Activated T-cell treated with anti-CD3 and anti-CD28 coated beads, Interleukin-2, amount 50 U/mL, for 4 hours (primary cell): ENCODE measurements around the gene YIPF6. TPM values are rescaled to one million over a fixed set of nuclear protein-coding genes. Genes with fewer than 3 reads are reported as not detected.
"Not testable (repeated sequence)": the region's sequence is repeated elsewhere in the genome, so short reads cannot be mapped to it uniquely, and the experiment has no call there.

ENCODE experiments used
- ATAC-seq, 2 donors: fragments of 200-7000 bp; cut with Tn5 transposase; one replicate each; pipeline ENCODE4 v1.10.0; 2021
- DNase-seq: peaks from one replicate; pipeline ENCODE4 v3.0.0-alpha.2; 2020
- H3K27me3 Mint-ChIP-seq: one replicate; pipeline ENCODE4 v1.8.0; 2021; ENCODE audit warnings: low read depth, mixed read lengths
- H3K36me3 Mint-ChIP-seq: one replicate; pipeline ENCODE4 v1.8.0; 2022; ENCODE audit warnings: mixed read lengths; ENCODE audit not compliant: insufficient read depth
- H3K4me1 Mint-ChIP-seq: one replicate; pipeline ENCODE4 v1.8.0; 2021; ENCODE audit warnings: low read depth, mixed read lengths
- H3K4me3 Mint-ChIP-seq: one replicate; pipeline ENCODE4 v1.8.0; 2021; ENCODE audit warnings: mild to moderate bottlenecking, moderate library complexity, mixed read lengths
- H3K9me3 Mint-ChIP-seq: one replicate; pipeline ENCODE4 v1.8.0; 2021; ENCODE audit warnings: mixed read lengths
- total RNA-seq, 3 donors: library from RNA; stranded (reverse); gene quantifications; one replicate each; pipeline ENCODE4 v1.2.1, GENCODE V29; 2021

The YIPF6 gene, protein sequence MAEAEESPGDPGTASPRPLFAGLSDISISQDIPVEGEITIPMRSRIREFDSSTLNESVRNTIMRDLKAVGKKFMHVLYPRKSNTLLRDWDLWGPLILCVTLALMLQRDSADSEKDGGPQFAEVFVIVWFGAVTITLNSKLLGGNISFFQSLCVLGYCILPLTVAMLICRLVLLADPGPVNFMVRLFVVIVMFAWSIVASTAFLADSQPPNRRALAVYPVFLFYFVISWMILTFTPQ
- total RNA-seq: 10 to 100 TPM; 18.1 to 23.4 (median 19.4) TPM

DNA sequence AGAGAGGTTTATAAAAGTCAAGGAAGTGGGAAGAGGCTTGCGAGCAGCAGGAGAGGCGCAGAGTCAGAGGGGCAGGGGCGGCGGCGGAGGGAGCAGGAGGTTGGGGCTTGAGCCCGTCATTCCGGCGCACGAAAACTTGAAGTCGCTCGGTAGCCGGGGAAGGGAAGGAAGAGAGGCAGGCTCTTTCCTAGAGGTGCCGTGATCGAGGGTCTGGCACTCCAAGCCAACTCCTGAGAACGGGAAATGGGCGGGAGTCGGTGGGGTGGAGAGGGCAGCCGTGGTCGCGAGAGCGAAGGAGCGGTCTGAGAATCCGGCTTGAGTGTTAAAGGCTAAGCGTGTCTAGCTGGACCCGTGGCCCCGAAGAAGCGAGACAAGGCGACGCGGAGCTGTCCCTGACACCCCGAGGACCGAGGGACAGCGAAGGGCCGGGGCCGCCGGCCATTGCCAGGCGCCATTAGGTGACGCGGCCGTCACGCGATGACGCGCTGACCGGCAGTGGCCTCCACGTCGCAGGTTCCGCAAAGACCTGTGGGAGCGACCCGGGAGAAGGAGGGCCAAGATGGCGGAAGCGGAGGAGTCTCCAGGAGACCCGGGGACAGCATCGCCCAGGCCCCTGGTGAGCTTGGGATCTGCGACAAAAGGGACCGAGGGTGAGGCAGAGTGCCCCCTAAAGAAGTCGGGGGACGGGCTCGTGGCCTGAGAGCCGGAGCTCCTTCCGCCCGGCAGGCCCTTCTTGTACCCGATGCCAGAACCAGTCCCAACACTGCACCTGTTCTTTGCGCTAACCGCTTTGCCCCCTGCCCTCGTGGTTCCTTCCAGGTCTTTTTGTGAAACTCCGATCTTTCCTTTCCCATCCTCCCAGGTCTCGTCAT is at the start of gene YIPF6:
TSS of gene YIPF6 (plus strand) at position 544 of the 872 bp plus-strand sequence. CDS start at position 560, 16 bp downstream.
- Mint-ChIP-seq H3K9me3 (no peaks in the 10 kb centered on the region), H3K36me3 (peaks cover 3% of the 10 kb centered on the region), H3K27me3 (peaks cover 3% of the 10 kb centered on the region), H3K4me3 (peak within 1 kb of the TSS; percentile 96), H3K4me1 (peaks cover 24% of the 10 kb centered on the region)
- DNase-seq (peak; percentile 47), ATAC-seq (peak; percentile 91 to 93)

DNA sequence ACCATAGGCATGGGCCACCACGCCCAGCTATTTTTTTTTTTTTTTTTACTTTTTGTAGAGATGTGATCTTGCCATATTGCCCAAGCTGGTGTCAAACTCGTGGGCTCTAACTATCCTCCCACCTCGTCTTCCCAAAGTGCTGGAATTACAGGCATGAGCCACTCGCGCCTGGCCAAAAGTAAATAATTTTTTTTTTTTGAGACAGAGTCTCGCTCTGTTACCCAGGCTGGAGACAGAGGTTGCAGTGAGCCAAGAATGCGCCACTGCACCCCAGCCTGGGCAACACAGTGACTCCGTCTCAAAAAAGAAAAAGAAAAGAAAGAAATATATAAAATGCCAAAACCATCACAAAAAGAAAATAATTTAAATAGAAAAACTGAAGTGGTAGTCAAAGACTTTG is 47.1 kb upstream of the YIPF6 start:
- no peaks in the 10 kb centered on the region for H3K9me3 Mint-ChIP-seq
- no peak overlapping the region for H3K4me3 Mint-ChIP-seq
- no peaks in the 10 kb centered on the region for H3K36me3 Mint-ChIP-seq
- DNase-seq: no peak
- H3K27me3 Mint-ChIP-seq: peaks cover under 1% of the 10 kb centered on the region
- no peaks in the 10 kb centered on the region for H3K4me1 Mint-ChIP-seq
- no peak for ATAC-seq

DNA sequence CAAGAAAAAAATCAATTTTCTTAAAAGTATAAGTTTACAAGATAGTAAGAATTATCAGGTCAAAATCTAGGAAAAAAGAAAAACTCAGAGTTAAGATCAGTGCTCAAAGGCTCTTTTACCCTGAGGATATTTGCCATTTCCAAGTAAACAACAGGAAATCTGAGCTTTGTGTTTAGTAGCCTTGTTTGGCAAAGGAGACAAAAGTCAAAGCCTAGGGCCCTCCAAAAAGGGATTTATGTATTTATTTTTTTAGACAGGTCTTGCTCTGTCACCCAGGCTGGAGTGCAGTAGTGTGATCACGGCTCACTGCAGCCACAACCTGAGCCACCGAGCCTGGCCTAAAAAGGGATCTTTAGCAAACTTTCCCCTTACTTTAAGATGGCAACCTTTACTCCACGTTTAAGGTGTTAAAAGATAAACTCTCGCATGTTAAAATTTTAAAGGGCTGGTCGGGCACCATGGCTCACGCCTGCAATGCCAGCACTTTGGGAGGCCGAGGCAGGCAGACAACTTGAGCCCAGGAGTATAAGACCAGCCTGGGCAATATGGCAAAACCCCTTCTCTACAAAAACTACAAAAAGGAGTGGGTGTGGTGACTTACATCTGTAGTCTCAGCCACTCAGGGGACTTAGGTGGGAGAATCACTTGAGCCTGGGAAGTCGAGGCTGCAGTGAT is 44.2 kb upstream of the YIPF6 start:
- DNase-seq (no peak), ATAC-seq (no peak)
- Mint-ChIP-seq H3K4me3 (no peak overlapping the region), H3K27me3 (no peaks in the 10 kb centered on the region), H3K9me3 (no peaks in the 10 kb centered on the region), H3K4me1 (no peaks in the 10 kb centered on the region), H3K36me3 (no peaks in the 10 kb centered on the region)

DNA sequence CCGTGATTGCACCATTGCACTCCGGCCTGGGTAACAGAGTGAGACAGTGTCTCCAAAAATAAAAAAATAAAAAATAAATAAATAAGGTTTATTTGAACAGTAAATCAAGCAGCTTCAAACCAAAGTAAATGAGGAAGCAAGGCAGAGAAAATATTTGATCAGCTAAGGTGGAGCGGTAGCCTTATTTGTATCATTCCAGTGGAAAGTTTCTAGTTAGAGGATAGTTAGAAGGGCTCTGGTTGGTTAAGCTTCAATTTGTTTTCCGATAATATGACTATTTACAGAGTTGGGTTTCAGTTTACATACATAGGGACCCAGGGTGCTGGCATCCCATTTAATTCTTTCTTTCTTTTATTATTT is 43.7 kb upstream of the YIPF6 start:
- Mint-ChIP-seq H3K4me3 (no peak overlapping the region), H3K4me1 (no peaks in the 10 kb centered on the region), H3K27me3 (no peaks in the 10 kb centered on the region), H3K9me3 (no peaks in the 10 kb centered on the region), H3K36me3 (no peaks in the 10 kb centered on the region)
- no peak for DNase-seq
- ATAC-seq: no peak

DNA sequence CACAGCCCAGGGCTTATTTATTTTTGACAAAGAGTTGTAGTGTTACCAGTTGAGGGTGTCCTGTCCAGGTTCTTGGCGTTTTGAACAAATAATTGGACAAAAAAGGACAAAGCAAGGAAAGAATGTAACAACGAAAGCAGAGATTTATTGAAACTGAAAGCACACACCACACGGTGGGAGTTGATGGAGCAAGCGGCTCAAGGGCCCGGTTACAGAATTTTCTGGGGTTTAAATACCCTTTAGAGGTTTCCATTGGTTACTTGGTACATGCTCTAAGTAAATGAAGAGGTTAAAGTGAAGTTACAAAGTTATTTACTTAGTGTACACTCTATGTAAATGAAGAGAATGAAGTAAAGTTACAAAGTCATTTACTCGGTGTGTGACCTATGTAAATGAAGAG is 37.8 kb upstream of the YIPF6 start:
- Mint-ChIP-seq H3K9me3 (no peaks in the 10 kb centered on the region), H3K4me3 (no peak overlapping the region), H3K27me3 (no peaks in the 10 kb centered on the region), H3K36me3 (no peaks in the 10 kb centered on the region), H3K4me1 (no peaks in the 10 kb centered on the region)
- DNase-seq: no peak
- no peak for ATAC-seq

DNA sequence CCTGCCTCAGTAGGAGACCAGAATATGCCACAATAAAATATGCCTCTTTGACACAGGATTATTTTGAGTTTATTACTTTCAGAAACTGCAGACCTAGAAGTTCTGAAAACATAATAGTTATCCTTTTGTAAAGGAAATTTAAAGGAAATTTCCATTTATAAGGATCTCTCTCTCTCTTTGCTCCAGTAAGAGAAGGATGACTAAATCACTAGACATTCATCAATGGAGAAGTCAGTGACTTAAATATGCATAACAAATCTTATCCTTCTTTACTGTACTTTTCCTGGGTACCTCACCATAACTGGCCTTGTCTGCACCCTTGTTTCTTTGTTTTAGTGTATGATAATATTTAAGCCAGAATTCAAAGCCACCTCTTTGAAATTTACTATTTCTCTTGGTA is 37.3 kb upstream of the YIPF6 start:
- Mint-ChIP-seq H3K9me3 (no peaks in the 10 kb centered on the region), H3K4me1 (no peaks in the 10 kb centered on the region), H3K36me3 (no peaks in the 10 kb centered on the region), H3K27me3 (peaks cover 1% of the 10 kb centered on the region), H3K4me3 (no peak overlapping the region)
- ATAC-seq (no peak), DNase-seq (no peak)

DNA sequence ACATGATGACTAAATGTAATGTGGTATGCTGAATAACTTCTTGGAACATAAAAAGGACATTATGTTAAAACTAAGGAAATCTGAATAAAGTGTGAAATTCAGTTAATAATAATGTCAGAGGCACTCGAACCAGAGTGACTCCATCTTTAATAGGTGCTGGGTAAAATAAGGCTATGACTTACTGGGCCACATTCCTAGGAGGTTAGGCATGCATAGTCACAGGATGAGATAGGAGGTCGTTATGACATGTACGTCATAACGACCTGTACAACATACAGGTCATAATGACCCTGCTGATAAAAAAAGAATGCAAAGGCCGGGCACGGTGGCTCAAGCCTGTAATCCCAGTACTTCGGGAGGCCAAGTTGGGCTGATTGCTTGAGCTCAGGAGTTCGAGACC is 36.7 kb upstream of the YIPF6 start:
- Mint-ChIP-seq H3K4me3 (no peak overlapping the region), H3K4me1 (no peaks in the 10 kb centered on the region), H3K27me3 (peaks cover 2% of the 10 kb centered on the region), H3K9me3 (no peaks in the 10 kb centered on the region), H3K36me3 (no peaks in the 10 kb centered on the region)
- DNase-seq (no peak), ATAC-seq (no peak)

DNA sequence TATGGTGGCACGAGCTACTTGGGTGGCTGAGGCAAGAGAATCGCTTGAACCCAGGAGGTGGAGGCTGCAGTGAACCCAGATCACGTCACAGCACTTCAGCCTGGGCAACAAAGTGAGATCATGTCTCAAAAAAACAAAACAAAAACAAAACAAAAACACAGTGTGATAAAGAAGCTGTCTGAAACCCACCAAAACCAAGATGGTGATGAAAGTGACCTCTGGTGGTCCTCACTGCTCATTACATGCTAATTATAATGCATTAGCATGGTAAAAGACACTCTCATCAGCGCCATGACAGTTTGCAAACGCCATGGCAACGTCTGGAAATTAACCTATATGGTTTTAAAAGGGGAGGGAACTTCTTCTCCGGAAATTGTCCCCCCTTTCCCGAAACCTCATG is 36.2 kb upstream of the YIPF6 start:
- Mint-ChIP-seq H3K4me3 (no peak overlapping the region), H3K4me1 (no peaks in the 10 kb centered on the region), H3K36me3 (no peaks in the 10 kb centered on the region), H3K9me3 (no peaks in the 10 kb centered on the region), H3K27me3 (peaks cover 2% of the 10 kb centered on the region)
- ATAC-seq (peak; percentile 30 to 62), DNase-seq (no peak)

DNA sequence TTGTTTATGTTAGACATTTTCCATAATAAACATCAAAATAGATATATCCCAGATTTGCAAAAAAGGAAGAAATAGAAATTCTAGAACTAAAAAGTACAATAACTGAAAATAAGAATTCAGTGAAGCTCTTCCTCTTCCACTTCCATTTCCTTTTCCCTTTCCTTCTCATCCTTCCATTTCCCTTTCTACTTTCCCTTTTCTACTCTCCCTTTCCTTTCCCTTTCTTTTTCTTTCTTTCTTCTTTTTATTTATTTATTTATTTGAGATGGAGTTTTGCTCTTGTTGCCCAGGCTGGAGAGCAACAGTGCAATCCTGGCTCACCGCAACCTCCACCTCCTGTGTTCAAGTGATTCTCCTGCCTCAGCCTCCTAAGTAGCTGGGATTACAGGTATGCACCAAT is 35.0 kb upstream of the YIPF6 start:
- no peaks in the 10 kb centered on the region for H3K9me3 Mint-ChIP-seq
- no peaks in the 10 kb centered on the region for H3K4me1 Mint-ChIP-seq
- peaks cover 2% of the 10 kb centered on the region for H3K27me3 Mint-ChIP-seq
- H3K4me3 Mint-ChIP-seq: no peak overlapping the region
- ATAC-seq (no peak), DNase-seq (no peak)
- H3K36me3 Mint-ChIP-seq: no peaks in the 10 kb centered on the region

DNA sequence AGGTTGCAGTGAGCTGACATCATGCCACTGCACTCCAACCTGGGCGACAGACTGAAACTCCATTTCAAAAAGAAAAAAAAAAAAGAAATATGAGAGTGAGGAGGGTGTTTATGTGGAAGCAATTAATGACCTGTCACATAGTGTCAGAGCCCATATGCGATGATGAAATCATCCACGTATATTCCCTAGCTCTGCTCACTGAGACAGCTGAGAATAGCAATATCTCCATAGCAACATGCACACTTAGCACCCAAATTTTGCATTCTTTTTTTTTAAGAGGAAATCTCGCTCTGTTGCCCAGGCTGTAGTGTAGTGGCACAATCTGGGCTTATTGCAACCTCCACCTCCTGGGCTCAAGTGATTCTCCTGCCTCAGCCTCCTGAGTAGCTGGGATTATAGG is 34.1 kb upstream of the YIPF6 start:
- DNase-seq: no peak
- no peak for ATAC-seq
- H3K9me3 Mint-ChIP-seq: no peaks in the 10 kb centered on the region
- H3K36me3 Mint-ChIP-seq: no peaks in the 10 kb centered on the region
- no peak overlapping the region for H3K4me3 Mint-ChIP-seq
- peaks cover 2% of the 10 kb centered on the region for H3K27me3 Mint-ChIP-seq
- no peaks in the 10 kb centered on the region for H3K4me1 Mint-ChIP-seq

DNA sequence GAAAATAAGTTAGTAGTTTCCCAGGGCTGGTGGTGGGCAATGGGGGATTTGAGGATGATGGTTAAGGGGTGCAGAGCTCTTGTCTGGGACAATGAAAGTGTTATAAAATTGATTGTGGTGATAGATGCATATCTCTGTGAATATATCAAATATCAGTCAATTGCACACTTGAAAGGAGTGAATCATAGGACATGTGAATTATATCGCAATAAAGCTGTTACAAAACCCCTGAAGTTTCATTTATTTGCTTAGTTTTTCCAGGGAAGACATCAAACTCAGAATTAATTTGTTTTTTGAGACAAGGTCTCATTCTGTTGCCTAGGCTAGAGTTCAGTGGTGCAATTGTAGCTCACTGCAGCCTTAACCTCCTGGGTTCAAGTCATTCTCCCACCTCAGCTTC is 17.9 kb upstream of the YIPF6 start:
- H3K36me3 Mint-ChIP-seq: no peaks in the 10 kb centered on the region
- H3K27me3 Mint-ChIP-seq: peaks cover 2% of the 10 kb centered on the region
- DNase-seq: no peak
- no peaks in the 10 kb centered on the region for H3K9me3 Mint-ChIP-seq
- no peaks in the 10 kb centered on the region for H3K4me1 Mint-ChIP-seq
- no peak for ATAC-seq
- no peak overlapping the region for H3K4me3 Mint-ChIP-seq

DNA sequence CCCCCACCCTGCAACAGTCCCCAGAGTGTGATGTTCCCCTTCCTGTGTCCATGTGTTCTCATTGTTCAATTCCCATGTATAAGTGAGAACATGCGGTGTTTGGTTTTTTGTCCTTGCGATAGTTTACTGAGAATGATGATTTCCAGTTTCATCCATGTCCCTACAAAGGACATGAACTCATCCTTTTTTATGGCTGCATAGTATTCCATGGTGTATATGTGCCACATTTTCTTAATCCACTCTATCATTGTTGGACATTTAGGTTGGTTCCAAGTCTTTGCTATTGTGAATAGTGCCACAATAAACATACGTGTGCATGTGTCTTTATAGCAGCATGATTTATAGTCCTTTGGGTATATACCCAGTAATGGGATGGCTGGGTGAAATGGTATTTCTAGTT is 12.7 kb upstream of the YIPF6 start:
- H3K4me3 Mint-ChIP-seq, H3K36me3 Mint-ChIP-seq, H3K9me3 Mint-ChIP-seq, ATAC-seq, DNase-seq, H3K4me1 Mint-ChIP-seq, H3K27me3 Mint-ChIP-seq: not testable (repeated sequence)

DNA sequence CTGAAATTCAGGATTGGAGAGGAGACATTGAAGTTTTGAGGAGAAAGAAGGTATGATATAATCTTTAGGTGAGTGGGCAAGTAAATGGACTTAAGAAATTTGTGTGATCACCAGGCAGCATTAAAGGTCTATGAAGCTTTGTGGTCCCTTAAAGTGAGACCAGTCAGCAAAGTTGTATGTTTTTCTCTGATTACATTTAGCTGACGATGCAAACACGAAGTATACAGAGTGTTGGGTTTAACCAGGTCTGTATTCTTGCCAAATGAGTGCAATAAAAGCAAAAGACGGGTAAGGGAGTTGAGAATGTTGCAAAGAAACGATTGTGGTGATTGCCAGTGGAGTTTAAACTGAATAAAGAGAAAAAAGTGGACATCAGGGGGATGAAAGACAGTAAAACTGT is 11.6 kb upstream of the YIPF6 start:
- Mint-ChIP-seq H3K36me3 (no peaks in the 10 kb centered on the region), H3K4me1 (peaks cover 2% of the 10 kb centered on the region), H3K9me3 (no peaks in the 10 kb centered on the region), H3K4me3 (no peak overlapping the region), H3K27me3 (no peaks in the 10 kb centered on the region)
- ATAC-seq (no peak), DNase-seq (no peak)

DNA sequence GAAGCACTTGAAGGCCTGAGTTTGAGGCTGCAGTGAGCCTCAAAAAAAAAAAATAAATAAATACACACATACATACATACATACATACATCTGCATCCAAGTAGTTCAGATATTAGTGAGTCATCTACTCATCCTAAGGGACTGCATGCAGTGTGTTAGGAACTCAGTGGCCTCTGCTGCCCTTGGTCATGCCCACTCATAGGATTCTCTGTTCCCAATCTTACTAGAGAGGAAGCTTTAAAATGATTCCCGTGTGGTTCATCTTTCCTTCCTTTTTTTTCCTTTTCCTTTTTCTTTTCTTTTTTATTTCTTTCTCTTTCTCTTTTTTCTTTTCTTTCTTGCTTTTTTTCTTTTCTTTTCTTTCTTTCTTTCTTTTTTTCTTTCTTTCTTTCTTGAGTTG is 10.9 kb upstream of the YIPF6 start:
- H3K27me3 Mint-ChIP-seq: no peaks in the 10 kb centered on the region
- H3K36me3 Mint-ChIP-seq: no peaks in the 10 kb centered on the region
- H3K9me3 Mint-ChIP-seq: no peaks in the 10 kb centered on the region
- no peak for ATAC-seq
- no peak for DNase-seq
- peaks cover 2% of the 10 kb centered on the region for H3K4me1 Mint-ChIP-seq
- H3K4me3 Mint-ChIP-seq: no peak overlapping the region

DNA sequence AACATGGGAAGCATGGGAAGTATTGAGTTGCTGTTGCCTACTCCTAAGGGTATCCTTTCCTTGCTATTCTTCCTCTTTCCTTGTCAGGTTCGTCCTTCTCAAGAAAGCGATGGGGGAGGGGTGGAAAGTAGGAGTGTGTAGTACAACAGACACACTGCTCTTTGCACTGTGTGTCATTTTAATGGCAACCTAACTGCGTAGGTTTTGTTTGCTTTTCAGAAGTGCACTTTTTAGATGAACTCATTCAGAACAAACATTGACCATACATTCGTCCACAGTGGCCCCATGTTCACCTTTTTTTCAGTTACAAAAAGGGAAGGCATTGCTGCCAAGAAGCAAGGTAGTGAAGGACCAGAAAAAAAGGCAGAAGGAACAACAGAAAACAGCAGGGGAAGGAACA is 10.2 kb upstream of the YIPF6 start:
- H3K27me3 Mint-ChIP-seq: no peaks in the 10 kb centered on the region
- H3K4me1 Mint-ChIP-seq: peaks cover 2% of the 10 kb centered on the region
- H3K9me3 Mint-ChIP-seq: no peaks in the 10 kb centered on the region
- H3K4me3 Mint-ChIP-seq: no peak overlapping the region
- DNase-seq (no peak), ATAC-seq (no peak)
- no peaks in the 10 kb centered on the region for H3K36me3 Mint-ChIP-seq
